ENCODE measurements around the gene MAP3K14. TPM values are rescaled to one million over a fixed set of nuclear protein-coding genes. Genes with fewer than 3 reads are reported as not detected.
"Not testable (repeated sequence)": the region's sequence is repeated elsewhere in the genome, so short reads cannot be mapped to it uniquely, and the experiment has no call there.

The MAP3K14 gene
- total RNA-seq, 1 donor from 2014 or later: 1.4 TPM

GRCh38 chr17:45261577-45262515, 55.0 kb downstream of the MAP3K14 start, which contains the start of gene SPATA32:
Gene SPATA32 (minus strand): TSS chr17:45262094. CDS start chr17:45262016, 78 bp downstream.
- peak in 1 of 2 donors; percentile 26 for DNase-seq (ENCODE audit: low read depth in 2 of 2)

GRCh38 chr17:45260204-45260783, 56.5 kb downstream of the MAP3K14 start:
- no peak for DNase-seq (ENCODE audit: low read depth in 2 of 2)

- no peak for DNase-seq (ENCODE audit: low read depth in 2 of 2)
These were observed 57.8 kb downstream of the MAP3K14 start for GRCh38 chr17:45258981-45259380.

GRCh38 chr17:45257115-45257514, 59.7 kb downstream of the MAP3K14 start:
- DNase-seq (ENCODE audit: low read depth in 2 of 2): no peak

GRCh38 chr17:45256114-45256966, 60.5 kb downstream of the MAP3K14 start:
- no peak for DNase-seq (ENCODE audit: low read depth in 2 of 2)

GRCh38 chr17:45255358-45255757, 61.5 kb downstream of the MAP3K14 start:
- no peak for DNase-seq (ENCODE audit: low read depth in 2 of 2)

- no peak for DNase-seq (ENCODE audit: low read depth in 2 of 2)
These were observed 62.9 kb downstream of the MAP3K14 start for GRCh38 chr17:45253879-45254278.

GRCh38 chr17:45253237-45253636, 63.6 kb downstream of the MAP3K14 start:
- not testable (repeated sequence) for DNase-seq (ENCODE audit: low read depth in 2 of 2)

- peak; percentile 27 to 43 for DNase-seq (ENCODE audit: low read depth in 2 of 2)
These were observed 64.9 kb downstream of the MAP3K14 start for GRCh38 chr17:45251931-45252330.

GRCh38 chr17:45248132-45248957, 68.5 kb downstream of the MAP3K14 start:
- no peak for DNase-seq (ENCODE audit: low read depth in 2 of 2)

- DNase-seq (ENCODE audit: low read depth in 2 of 2): peak in 1 of 2 donors; percentile 63
These were observed 69.2 kb downstream of the MAP3K14 start for GRCh38 chr17:45247429-45248131.

- DNase-seq (ENCODE audit: low read depth in 2 of 2): peak in 1 of 2 donors; percentile 24
These were observed 69.9 kb downstream of the MAP3K14 start for GRCh38 chr17:45246861-45247428.

GRCh38 chr17:45246338-45246737, 70.5 kb downstream of the MAP3K14 start:
- no peak for DNase-seq (ENCODE audit: low read depth in 2 of 2)

GRCh38 chr17:45244725-45245656, 71.8 kb downstream of the MAP3K14 start:
- DNase-seq (ENCODE audit: low read depth in 2 of 2): no peak

- no peak for DNase-seq (ENCODE audit: low read depth in 2 of 2)
These were observed 73.1 kb downstream of the MAP3K14 start for GRCh38 chr17:45243750-45244149.

GRCh38 chr17:45242029-45242414, 74.8 kb downstream of the MAP3K14 start:
- no peak for DNase-seq (ENCODE audit: low read depth in 2 of 2)

GRCh38 chr17:45241328-45242028, 75.3 kb downstream of the MAP3K14 start:
- DNase-seq (ENCODE audit: low read depth in 2 of 2): no peak

GRCh38 chr17:45240905-45241327, 75.9 kb downstream of the MAP3K14 start:
- DNase-seq (ENCODE audit: low read depth in 2 of 2): no peak
